Measurements from ENCODE around the gene MYRFL.

The MYRFL gene

DNA sequence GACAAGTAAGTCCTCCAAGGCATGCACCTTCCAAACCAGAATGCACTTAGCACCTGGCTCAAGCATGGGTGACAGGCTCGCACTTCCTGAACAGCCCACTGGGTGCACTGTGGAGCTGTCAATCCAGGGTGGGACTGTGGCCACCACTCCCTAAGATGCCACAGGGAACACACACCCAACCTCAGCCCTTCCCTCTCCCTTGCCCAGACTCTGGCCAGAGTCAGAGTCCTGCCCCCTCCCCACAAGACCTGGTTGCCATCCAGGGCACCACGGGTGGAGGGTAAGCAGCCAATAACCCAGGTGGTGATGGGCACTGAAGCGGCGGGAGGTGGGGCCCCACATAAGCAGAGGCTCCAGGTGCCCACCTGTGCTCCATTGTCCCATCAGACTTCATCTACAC, 160.6 kb downstream of the MYRFL start:
- Histone ChIP-seq H4K20me1 (ENCODE audit: insufficient read depth) (no peaks in the 10 kb centered on the region), H3K79me2 (ENCODE audit: insufficient read depth, low read depth) (no peaks in the 10 kb centered on the region), H3K36me3 (ENCODE audit: insufficient read depth) (no peaks in the 10 kb centered on the region), H3K9ac (no peak overlapping the region), H3K27me3 (ENCODE audit: insufficient read depth, low read depth) (no peaks in the 10 kb centered on the region), H3K27ac (no peak overlapping the region), H2AFZ (ENCODE audit: low read depth) (no peak overlapping the region), H3K4me1 (ENCODE audit: low read depth, poor library complexity, severe bottlenecking) (no peaks in the 10 kb centered on the region), H3K4me3 (IDR thresholded peaks at IDR 0.05; ENCODE audit: insufficient read depth, low read depth, low read length) (no peak overlapping the region), H3K4me2 (no peak overlapping the region)
- TF ChIP-seq, protein P1, sequence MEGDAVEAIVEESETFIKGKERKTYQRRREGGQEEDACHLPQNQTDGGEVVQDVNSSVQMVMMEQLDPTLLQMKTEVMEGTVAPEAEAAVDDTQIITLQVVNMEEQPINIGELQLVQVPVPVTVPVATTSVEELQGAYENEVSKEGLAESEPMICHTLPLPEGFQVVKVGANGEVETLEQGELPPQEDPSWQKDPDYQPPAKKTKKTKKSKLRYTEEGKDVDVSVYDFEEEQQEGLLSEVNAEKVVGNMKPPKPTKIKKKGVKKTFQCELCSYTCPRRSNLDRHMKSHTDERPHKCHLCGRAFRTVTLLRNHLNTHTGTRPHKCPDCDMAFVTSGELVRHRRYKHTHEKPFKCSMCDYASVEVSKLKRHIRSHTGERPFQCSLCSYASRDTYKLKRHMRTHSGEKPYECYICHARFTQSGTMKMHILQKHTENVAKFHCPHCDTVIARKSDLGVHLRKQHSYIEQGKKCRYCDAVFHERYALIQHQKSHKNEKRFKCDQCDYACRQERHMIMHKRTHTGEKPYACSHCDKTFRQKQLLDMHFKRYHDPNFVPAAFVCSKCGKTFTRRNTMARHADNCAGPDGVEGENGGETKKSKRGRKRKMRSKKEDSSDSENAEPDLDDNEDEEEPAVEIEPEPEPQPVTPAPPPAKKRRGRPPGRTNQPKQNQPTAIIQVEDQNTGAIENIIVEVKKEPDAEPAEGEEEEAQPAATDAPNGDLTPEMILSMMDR (conservative IDR thresholded peaks at IDR 0.05; ENCODE audit: low read depth, low read length), result peak; percentile 76

DNA sequence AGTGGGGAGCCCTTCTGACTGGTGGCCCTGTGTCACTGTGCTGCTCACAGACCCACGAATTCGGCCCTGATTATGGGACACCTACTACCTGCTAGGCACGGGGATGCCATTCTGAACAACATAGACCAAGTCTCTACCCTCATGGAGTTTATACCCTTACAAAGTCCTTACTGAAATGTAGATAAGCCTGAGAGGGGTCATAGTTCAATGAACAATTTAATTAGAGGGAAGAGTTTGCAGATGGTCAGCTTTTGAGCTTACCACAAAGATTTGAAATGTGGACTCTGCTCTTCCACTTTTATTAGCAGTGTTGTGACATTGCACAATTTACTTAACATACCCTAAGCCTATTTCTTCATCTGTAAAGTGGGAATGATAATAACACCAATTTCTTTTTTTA, 161.1 kb downstream of the MYRFL start:
- no peaks in the 10 kb centered on the region for H3K36me3 ChIP-seq (ENCODE audit: insufficient read depth)
- H3K4me3 ChIP-seq (IDR thresholded peaks at IDR 0.05; ENCODE audit: insufficient read depth, low read depth, low read length), result no peak overlapping the region
- H3K4me1 ChIP-seq (ENCODE audit: low read depth, poor library complexity, severe bottlenecking), result no peaks in the 10 kb centered on the region
- no peak overlapping the region for H3K27ac ChIP-seq
- H3K4me2 ChIP-seq, result no peak overlapping the region
- no peak overlapping the region for H3K9ac ChIP-seq
- TF ChIP-seq, protein P1 (conservative IDR thresholded peaks at IDR 0.05; ENCODE audit: low read depth, low read length), result no peak
- no peak overlapping the region for H2AFZ ChIP-seq (ENCODE audit: low read depth)
- no peaks in the 10 kb centered on the region for H3K79me2 ChIP-seq (ENCODE audit: insufficient read depth, low read depth)
- H4K20me1 ChIP-seq (ENCODE audit: insufficient read depth), result no peaks in the 10 kb centered on the region
- no peaks in the 10 kb centered on the region for H3K27me3 ChIP-seq (ENCODE audit: insufficient read depth, low read depth)

DNA sequence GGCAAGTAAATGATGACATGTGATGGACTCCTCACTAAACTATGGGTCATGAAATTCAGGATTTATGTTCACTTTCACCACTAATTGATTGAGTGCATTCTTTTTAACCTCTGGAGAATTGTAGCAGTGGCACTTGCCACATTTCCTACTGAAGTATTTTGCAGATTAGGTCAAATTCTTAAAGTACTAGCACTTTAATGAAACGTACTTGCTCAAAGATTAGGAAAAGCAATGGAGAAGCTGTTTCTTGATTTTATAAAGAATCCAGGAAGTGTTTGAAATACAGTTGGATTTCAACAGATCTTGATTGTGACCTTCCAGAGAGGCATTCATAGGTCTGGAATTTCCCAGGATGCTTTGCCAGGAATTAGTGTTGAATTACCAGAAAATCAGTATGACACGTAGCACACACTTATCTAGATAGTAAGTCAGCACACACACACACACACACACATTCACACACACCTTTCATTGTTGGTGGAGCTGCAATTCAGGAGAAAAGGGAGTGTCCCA, 162.6 kb downstream of the MYRFL start:
- H2AFZ ChIP-seq (ENCODE audit: low read depth), result no peak overlapping the region

DNA sequence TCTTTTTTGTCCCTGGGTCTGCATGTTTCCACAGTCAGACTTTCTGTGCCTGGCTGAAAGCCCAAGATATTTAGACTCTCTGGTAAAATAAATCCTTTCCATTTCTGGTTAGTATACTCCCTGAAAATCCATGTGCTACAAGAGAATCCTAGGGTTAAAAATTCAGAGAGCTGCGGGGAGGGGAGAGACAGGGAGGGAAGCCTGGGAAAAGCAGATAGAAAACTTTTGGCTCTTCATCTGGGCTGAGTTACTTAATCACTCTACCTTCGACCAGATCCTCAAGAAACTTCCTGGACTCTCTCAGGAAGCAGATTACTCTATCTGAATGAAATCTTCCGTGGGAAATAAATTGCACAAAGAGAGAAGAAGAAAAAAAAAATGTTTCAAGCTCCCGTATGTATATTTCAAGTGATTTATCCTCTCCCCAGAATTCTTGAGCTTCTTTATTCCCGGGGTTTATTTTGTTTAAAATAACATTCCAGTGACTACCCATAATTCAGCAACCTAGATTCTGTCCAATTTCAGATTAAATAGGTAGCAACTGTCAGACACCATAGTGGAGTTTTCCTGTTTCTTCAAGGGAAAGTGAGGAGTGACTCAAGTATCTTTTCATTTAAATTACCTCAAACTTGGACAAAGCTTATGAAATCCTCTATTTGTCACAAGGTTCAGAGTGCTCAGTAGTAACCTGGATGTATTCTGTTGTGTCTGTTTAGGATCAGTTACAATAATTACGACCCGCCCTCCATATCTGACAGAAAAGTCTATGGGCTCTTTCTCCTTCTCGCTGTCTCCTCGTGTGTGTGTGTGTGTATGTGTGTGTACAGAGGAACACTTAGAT, 163.7 kb downstream of the MYRFL start:
- no peak overlapping the region for H2AFZ ChIP-seq (ENCODE audit: low read depth)
- no peaks in the 10 kb centered on the region for H3K27me3 ChIP-seq (ENCODE audit: insufficient read depth, low read depth)
- no peak overlapping the region for H3K27ac ChIP-seq
- TF ChIP-seq, protein P1 (conservative IDR thresholded peaks at IDR 0.05; ENCODE audit: low read depth, low read length), result no peak
- no peak overlapping the region for H3K9ac ChIP-seq
- no peak overlapping the region for H3K4me2 ChIP-seq
- H4K20me1 ChIP-seq (ENCODE audit: insufficient read depth), result no peaks in the 10 kb centered on the region
- no peaks in the 10 kb centered on the region for H3K36me3 ChIP-seq (ENCODE audit: insufficient read depth)
- no peaks in the 10 kb centered on the region for H3K79me2 ChIP-seq (ENCODE audit: insufficient read depth, low read depth)
- no peaks in the 10 kb centered on the region for H3K4me1 ChIP-seq (ENCODE audit: low read depth, poor library complexity, severe bottlenecking)
- no peak overlapping the region for H3K4me3 ChIP-seq (IDR thresholded peaks at IDR 0.05; ENCODE audit: insufficient read depth, low read depth, low read length)

More for the DNA sequence above, 162.6 kb downstream of the MYRFL start:
- H3K79me2 ChIP-seq (ENCODE audit: insufficient read depth, low read depth), result no peaks in the 10 kb centered on the region
- H3K4me2 ChIP-seq, result no peak overlapping the region
- H3K4me3 ChIP-seq (IDR thresholded peaks at IDR 0.05; ENCODE audit: insufficient read depth, low read depth, low read length), result no peak overlapping the region
- no peaks in the 10 kb centered on the region for H3K4me1 ChIP-seq (ENCODE audit: low read depth, poor library complexity, severe bottlenecking)
- H3K27me3 ChIP-seq (ENCODE audit: insufficient read depth, low read depth), result no peaks in the 10 kb centered on the region
- TF ChIP-seq, protein P1 (conservative IDR thresholded peaks at IDR 0.05; ENCODE audit: low read depth, low read length), result no peak
- H3K9ac ChIP-seq, result no peak overlapping the region
- no peak overlapping the region for H3K27ac ChIP-seq
- no peaks in the 10 kb centered on the region for H3K36me3 ChIP-seq (ENCODE audit: insufficient read depth)
- H4K20me1 ChIP-seq (ENCODE audit: insufficient read depth), result no peaks in the 10 kb centered on the region
